Bronchial epithelial cell (primary cell): ENCODE data around the gene PCGF1. TPM values are rescaled to one million over a fixed set of nuclear protein-coding genes. Genes with fewer than 3 reads are reported as not detected.
"Not testable (repeated sequence)": the region's sequence is repeated elsewhere in the genome, so short reads cannot be mapped to it uniquely, and the experiment has no call there.

ENCODE experiments used
- DNase-seq: peaks from one replicate; pipeline ENCODE4 v3.0.0-alpha.2; 2010; ENCODE audit warnings: low read depth
- FAIRE-seq: peaks from 2 replicates; lab custom pipeline; 2011; peaks lifted over from hg19 to GRCh38; lab: Jason Lieb, UNC
- H3K27me3 ChIP-seq: 2 replicates; pipeline ENCODE4 v1.5.1; 2011; ENCODE audit warnings: low read length; ENCODE audit not compliant: control insufficient read depth, insufficient read depth
- H3K36me3 ChIP-seq: 2 replicates; pipeline ENCODE4 v1.5.1; 2011; ENCODE audit warnings: low read length; ENCODE audit not compliant: control insufficient read depth, insufficient read depth
- H3K4me3 ChIP-seq: 2 replicates; pipeline ENCODE4 v1.5.1; 2011; ENCODE audit warnings: mild to moderate bottlenecking, low read depth, low read length, control low read depth
- total RNA-seq: library from RNA; depleted of rRNA; stranded (reverse); fragments of >200 nt; gene quantifications from 2 replicates; pipeline ENCODE4 v1.2.1, GENCODE V29; 2014
- TF ChIP-seq, protein P1 (sequence below): IDR thresholded peaks from 2 replicates; pipeline ENCODE4 v1.5.1; 2011; ENCODE audit warnings: mild to moderate bottlenecking, moderate library complexity, low read length, control low read depth, inconsistent platforms; ENCODE audit not compliant: insufficient read depth, severe bottlenecking

PCGF1 gene
- total RNA-seq, 1 donor from 2014 or later, result 35.5 TPM

DNA sequence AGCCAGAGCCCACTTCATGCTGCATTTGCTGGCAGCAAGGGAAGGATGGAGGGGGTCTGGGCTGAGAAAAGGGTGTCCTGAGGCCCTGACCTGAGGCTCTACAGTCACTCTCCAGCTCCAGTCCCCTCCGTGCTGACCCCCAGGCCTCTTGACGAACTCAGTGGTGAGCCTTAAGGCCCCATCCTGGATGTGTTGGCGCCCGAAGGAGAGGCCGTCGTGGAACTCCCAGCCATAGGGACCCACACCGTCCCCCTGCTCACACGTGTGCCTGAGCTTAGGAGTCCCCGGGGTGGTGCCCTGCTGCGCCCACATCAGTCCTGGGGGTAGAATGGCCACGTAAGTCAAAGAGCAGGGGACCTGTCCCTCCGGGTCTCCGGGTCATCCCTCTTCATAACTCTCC, 43.1 kb downstream of the PCGF1 start:
- FAIRE-seq, result no peak
- DNase-seq, result no peak
- Histone ChIP-seq H3K4me3 (peak overlapping the region; percentile 92), H3K36me3 (peaks cover 10% of the 10 kb centered on the region), H3K27me3 (no peaks in the 10 kb centered on the region)
- TF ChIP-seq, protein P1, sequence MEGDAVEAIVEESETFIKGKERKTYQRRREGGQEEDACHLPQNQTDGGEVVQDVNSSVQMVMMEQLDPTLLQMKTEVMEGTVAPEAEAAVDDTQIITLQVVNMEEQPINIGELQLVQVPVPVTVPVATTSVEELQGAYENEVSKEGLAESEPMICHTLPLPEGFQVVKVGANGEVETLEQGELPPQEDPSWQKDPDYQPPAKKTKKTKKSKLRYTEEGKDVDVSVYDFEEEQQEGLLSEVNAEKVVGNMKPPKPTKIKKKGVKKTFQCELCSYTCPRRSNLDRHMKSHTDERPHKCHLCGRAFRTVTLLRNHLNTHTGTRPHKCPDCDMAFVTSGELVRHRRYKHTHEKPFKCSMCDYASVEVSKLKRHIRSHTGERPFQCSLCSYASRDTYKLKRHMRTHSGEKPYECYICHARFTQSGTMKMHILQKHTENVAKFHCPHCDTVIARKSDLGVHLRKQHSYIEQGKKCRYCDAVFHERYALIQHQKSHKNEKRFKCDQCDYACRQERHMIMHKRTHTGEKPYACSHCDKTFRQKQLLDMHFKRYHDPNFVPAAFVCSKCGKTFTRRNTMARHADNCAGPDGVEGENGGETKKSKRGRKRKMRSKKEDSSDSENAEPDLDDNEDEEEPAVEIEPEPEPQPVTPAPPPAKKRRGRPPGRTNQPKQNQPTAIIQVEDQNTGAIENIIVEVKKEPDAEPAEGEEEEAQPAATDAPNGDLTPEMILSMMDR, result no peak

DNA sequence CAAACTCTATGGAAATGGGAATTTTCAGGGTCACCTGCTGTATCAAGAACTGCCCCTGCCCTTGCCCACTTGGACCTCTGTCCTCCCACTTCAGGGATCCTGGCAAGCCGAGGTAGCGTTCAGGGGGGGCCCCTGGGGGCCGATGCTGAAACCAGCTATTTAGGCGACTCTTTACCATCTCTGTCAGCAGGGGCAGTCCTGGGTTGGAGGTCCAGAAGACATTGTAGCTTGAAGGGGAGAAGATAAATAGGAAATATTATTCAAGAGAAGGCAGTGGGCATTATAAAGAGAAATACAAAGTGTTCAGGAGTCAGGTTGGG, 44.7 kb downstream of the PCGF1 start:
- TF ChIP-seq, protein P1, result no peak
- H3K36me3 ChIP-seq, result peaks cover 10% of the 10 kb centered on the region
- no peak overlapping the region for H3K4me3 ChIP-seq
- FAIRE-seq (no peak), DNase-seq (no peak)
- no peaks in the 10 kb centered on the region for H3K27me3 ChIP-seq

DNA sequence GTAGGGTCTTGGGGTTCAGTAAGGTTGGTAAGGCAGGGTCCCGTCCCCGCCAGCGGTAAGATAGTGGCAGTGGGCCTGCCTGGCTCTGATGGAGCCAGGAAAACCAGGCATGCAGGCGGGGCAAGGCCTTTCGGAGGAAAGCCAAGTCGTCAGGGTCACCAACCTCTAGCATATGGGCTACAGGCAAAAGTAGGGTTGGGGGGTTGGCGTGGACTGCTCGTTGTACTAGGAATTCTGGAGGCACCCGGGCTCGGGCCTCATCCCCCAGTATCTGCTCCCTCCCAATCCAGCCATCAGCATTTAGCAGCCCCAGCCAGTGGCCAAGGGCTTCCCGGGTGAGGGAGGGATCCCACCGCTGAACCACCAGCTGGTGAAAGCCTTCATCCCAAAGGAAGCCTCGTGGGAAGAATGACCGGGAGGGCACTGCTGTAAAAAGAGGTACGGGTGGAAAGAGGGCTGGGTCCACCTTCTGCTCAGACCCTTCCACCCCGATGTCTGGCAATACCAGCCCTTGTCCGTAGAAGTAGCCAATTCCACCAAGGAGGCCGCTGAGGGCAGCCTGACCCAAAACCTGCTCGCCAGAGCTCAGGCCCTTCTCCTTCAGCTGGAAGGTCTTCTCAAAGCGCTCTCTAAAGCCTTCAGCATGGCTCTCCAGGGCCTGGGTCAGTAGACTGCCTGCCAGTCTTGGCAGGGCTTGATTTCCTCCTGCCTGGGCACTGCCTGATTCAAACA, 45.3 kb downstream of the PCGF1 start:
- TF ChIP-seq, protein P1, result no peak
- H3K36me3 ChIP-seq, result peaks cover 10% of the 10 kb centered on the region
- FAIRE-seq, result no peak

DNA sequence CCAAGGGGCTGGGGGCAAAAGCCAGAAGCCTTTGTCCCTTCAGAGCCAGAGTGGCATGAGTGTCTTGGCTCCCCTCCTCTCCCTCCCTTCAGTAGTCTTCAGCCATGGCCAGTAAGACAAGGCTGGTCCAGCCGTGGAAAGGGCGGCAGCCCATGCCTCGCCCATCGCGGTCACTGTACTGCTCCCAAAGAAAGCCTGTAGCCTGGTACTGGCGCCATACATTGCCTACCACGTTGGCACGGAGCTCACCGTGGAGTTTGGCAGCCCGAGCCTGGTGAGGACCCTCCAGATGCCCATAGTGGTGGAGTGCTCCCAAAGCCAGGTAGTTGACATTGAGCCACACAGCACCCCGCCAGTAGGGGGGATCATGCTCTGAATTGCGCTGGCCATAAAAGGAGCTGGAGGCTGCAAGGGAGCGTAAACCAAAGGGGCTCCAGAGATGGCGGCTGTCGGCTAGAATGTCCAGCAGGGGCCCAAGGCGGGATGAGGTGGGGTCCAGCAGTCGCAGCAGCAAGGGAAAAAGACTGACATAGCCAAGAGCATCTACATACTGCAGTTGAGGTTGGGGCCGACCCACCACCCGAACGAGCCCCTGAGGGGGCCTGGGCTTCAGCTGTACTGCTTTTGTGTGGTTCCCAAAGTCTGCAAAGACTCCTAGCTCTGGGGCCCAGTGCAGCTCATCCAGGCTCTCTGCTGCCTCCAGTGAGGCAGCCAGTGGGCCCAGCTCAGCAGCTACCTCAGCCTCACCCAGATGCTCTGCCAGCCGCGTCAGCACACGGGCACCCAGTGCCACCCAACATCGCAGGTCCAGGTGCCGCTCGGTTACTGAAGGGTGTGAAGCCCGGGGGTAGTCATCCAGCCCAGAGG, 46.1 kb downstream of the PCGF1 start:
- no peaks in the 10 kb centered on the region for H3K27me3 ChIP-seq
- no peak overlapping the region for H3K4me3 ChIP-seq
- FAIRE-seq, result no peak
- DNase-seq, result no peak
- H3K36me3 ChIP-seq, result peaks cover 10% of the 10 kb centered on the region
- TF ChIP-seq, protein P1, result peak; percentile 22

More for the DNA sequence above, 45.3 kb downstream of the PCGF1 start:
- H3K4me3 ChIP-seq, result no peak overlapping the region
- no peaks in the 10 kb centered on the region for H3K27me3 ChIP-seq
- DNase-seq, result no peak

DNA sequence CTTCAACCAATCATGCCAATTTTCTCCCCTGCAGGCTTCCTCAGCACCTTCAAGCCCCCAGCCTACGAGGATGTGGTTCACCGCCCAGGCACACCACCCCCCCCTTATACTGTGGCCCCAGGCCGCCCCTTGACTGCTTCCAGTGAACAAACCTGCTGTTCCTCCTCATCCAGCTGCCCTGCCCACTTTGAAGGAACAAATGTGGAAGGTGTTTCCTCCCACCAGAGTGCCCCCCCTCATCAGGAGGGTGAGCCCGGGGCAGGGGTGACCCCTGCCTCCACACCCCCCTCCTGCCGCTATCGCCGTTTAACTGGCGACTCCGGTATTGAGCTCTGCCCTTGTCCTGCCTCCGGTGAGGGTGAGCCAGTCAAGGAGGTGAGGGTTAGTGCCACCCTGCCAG, 47.3 kb downstream of the PCGF1 start:
- FAIRE-seq, result not testable (repeated sequence)

DNA sequence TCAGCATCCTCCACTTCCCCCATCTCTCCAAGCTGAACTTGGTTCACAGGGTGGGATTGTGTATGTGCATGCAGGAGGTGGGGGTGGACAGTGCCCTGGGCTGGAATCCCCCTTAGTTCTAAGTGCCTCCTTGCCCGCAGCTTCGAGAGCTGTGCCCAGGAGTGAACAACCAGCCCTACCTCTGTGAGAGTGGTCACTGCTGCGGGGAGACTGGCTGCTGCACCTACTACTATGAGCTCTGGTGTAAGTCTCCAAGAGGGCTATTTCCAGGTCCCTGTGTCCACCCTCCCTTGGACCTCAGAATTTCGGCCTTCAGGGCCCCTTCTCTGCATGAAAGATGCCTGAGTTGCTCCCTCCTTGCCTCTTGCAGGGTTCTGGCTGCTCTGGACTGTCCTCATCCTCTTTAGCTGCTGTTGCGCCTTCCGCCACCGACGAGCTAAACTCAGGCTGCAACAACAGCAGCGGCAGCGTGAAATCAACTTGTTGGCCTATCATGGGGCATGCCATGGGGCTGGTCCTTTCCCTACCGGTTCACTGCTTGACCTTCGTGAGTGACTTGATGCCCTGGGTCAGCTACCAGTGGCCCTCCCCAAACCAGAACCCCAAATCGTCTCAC, 47.9 kb downstream of the PCGF1 start:
- not testable (repeated sequence) for DNase-seq, H3K36me3 ChIP-seq, H3K27me3 ChIP-seq, FAIRE-seq
- peak overlapping the region; percentile 83 for H3K4me3 ChIP-seq

More for the DNA sequence above, 47.3 kb downstream of the PCGF1 start:
- DNase-seq, H3K27me3 ChIP-seq, H3K4me3 ChIP-seq, H3K36me3 ChIP-seq: not testable (repeated sequence)
